Psoas muscle (tissue), 8 donors: Measurements from ENCODE around the gene ACER2. TPM values are rescaled to one million over a fixed set of nuclear protein-coding genes. Genes with fewer than 3 reads are reported as not detected.
"Not testable (repeated sequence)": the region's sequence is repeated elsewhere in the genome, so short reads cannot be mapped to it uniquely, and the experiment has no call there.

Experiments used
- ATAC-seq, 4 donors: fragments of 200-7000 bp; cut with Tn5 transposase; one replicate each; pipeline ENCODE4 v1.9.1; 2020; ENCODE audit warnings: moderate library complexity in 3 of 4, mild to moderate bottlenecking in 2 of 4
- DNase-seq, 2 donors: peaks; one replicate each; pipeline ENCODE4 v3.0.0-alpha.2; 2020
- H3K27ac ChIP-seq: fragments of 200-600 bp; one replicate; pipeline ENCODE4 v1.8.0; 2022
- H3K27me3 ChIP-seq, 3 donors: fragments of 200-600 bp in 1 of 3; one replicate each; pipeline versions ENCODE4 v1.6.1 to v1.8.0; 2013 to 2022; ENCODE audit warnings: low read length in 2 of 3, mild to moderate bottlenecking in 2 of 3, moderate library complexity in 1 of 3; ENCODE audit not compliant: insufficient read depth in 3 of 3
- H3K36me3 ChIP-seq, 2 donors: fragments of 200-600 bp in 1 of 2; one replicate each; pipeline versions ENCODE4 v1.6.1 to v1.8.0; 2013 to 2022; ENCODE audit warnings: low read depth in 1 of 2, mild to moderate bottlenecking in 1 of 2, moderate library complexity in 1 of 2; ENCODE audit not compliant: insufficient read depth in 1 of 2
- H3K4me1 ChIP-seq: fragments of 200-600 bp; one replicate; pipeline ENCODE4 v1.8.0; 2022
- H3K4me3 ChIP-seq: fragments of 200-600 bp; one replicate; pipeline ENCODE4 v1.8.0; 2022; ENCODE audit warnings: mild to moderate bottlenecking
- H3K9me3 ChIP-seq: fragments of 200-600 bp; one replicate; pipeline ENCODE4 v1.8.0; 2022
- CTCF ChIP-seq: fragments of 200-600 bp; IDR thresholded peaks from one replicate; pipeline ENCODE4 v1.8.0; 2022; ENCODE audit warnings: antibody characterized with exemption
- WGBS, 3 donors: extraction: QIAGEN DNeasy Blood & Tissue Kit; methylation state at CpG; one replicate each; pipeline versions ENCODE4 v1.1.6 to v1.1.7; 2013; 5-methylcytosine and 5-hydroxymethylcytosine counted together
- intact Hi-C, 2 donors: fragments of 100-400 bp; cut with DNase I; formaldehyde crosslinking; loops; one replicate each; pipeline versions ENCODE4 v1.11.0 to v1.14.2; 2022
- polyA plus RNA-seq, 3 donors: library from polyadenylated mRNA; stranded (reverse); fragments of 200-250 nt; gene quantifications; one replicate each; pipeline ENCODE4 v1.2.3, GENCODE V29; 2013
- total RNA-seq, 4 donors: library from RNA; stranded (reverse); fragmentation: NEBNext Ultra II Directional in 2 of 4; extraction: Animal tissue kit (Norgen Biotek cat#: 25700) in 2 of 4; gene quantifications; one replicate each; pipeline versions ENCODE4 v1.2.1 to v1.2.4, GENCODE V29; 2021 to 2023
- donor health status: healthy with polysubstance abuse.
- donor health status: DM: no; HTN: no; CAD: no; lungs with moderate emphysema.
- donor health status: Bipolar disorder and iron deficiency.
- donor health status: healthy.
- donor health status: DM: yes; HTN: yes; CAD: no.
- donor health status: DM: no; HTN: no; CAD: no.
- donor health status: DM: no; HTN: no; CAD: no.
- donor health status: DM: yes; HTN: yes; CAD: no.

Gene ACER2
- total and polyA plus RNA-seq, 7 donors: 0.37 to 2.4 (median 1.4) TPM

- Histone ChIP-seq H3K4me3 (peak overlapping the region; percentile 88), H3K36me3 (no peaks in the 10 kb centered on the region), H3K27ac (peak overlapping the region; percentile 73), H3K9me3 (no peaks in the 10 kb centered on the region), H3K4me1 (peaks cover 4% of the 10 kb centered on the region), H3K27me3 (no peaks in the 10 kb centered on the region)
- intact Hi-C loops: no loop called here
- TF ChIP-seq CTCF: no peak
- ATAC-seq (no peak), DNase-seq (no peak)
- 95 to 96% (median 96%) methylated on average over 2 of the region's 2 CpGs for WGBS, 3 donors
These were observed 1.3 kb downstream of the ACER2 start for GRCh38 chr9:19410195-19410503.

DNA sequence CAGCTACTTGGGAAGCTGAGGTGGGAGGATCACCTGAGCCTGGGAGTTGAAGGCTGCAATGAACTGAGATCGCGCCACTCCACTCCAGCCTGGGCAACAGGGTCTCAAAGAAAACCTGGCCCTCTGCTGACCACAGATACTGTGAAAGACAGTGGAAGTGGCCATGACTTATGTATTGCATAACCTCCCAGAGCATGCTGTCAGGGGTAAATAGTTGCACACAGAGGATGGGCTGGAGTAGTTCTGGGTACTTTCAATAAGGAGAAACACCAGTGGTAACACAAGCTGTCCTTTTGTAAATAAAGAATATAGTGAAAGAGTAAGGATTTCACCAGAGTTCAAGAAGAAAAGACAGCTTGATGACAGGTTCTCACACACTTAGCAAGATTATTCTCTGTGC is 1.8 kb downstream of the ACER2 start:
- TF ChIP-seq CTCF: no peak
- Histone ChIP-seq H3K4me1 (peaks cover 4% of the 10 kb centered on the region), H3K4me3 (peak overlapping the region; percentile 88), H3K9me3 (no peaks in the 10 kb centered on the region), H3K27ac (no peak overlapping the region), H3K27me3 (no peaks in the 10 kb centered on the region), H3K36me3 (no peaks in the 10 kb centered on the region)
- intact Hi-C loops: no loop called here
- no peak for ATAC-seq
- 97 to 100% (median 100%) methylated on average over 2 of the region's 2 CpGs for WGBS, 3 donors
- DNase-seq: no peak

DNA sequence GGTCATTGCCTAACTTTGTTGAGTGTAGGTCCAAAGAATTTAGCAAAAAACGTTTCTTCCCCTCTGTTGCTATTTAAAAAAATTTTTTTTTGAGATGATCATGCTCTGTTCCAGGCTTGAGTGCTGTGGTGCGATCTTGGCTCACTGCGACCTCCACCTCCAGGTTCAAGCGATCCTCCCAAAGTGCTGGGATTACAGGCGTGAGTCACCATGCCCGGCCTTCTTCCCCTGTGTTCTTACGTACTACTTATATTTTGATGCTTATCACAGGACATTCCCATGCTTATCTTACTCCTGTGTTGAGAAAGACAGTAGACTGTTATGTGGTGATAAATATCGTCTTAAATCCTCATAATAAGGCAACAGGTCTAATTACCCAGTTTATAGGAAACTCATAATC is 2.5 kb downstream of the ACER2 start:
- no peak for ATAC-seq
- intact Hi-C loops: no loop called here
- Histone ChIP-seq H3K4me3 (no peak overlapping the region), H3K27me3 (no peaks in the 10 kb centered on the region), H3K9me3 (no peaks in the 10 kb centered on the region), H3K36me3 (no peaks in the 10 kb centered on the region), H3K27ac (no peak overlapping the region), H3K4me1 (peaks cover 4% of the 10 kb centered on the region)
- TF ChIP-seq CTCF: no peak
- no peak for DNase-seq
- 90 to 92% (median 91%) methylated on average over 8 of the region's 8 CpGs for WGBS, 3 donors

DNA sequence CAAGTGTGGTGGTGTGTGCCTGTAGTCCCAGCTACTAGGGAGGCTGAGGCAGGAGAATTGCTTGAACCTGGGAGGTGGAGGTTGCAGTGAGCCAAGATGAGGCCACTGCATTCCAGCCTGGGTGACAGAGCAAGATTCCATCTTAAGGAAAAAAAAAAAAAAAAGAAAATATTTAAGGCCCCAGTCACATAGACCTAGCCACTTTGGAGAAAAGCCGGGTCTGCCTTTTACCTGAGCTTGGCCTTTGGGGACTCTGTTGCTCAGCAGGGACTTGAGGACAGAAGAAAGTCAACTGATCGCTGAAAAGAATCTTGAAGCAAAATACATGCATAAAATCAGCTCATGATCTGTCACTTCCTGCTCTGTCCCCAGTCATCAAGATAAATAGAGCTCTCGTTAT is 4.6 kb downstream of the ACER2 start:
- H3K4me3 ChIP-seq, intact Hi-C loops, DNase-seq, H3K27me3 ChIP-seq, H3K27ac ChIP-seq, ATAC-seq, H3K4me1 ChIP-seq, H3K9me3 ChIP-seq, H3K36me3 ChIP-seq: not testable (repeated sequence)
- 62 to 95% (median 78%) methylated on average over 3 of the region's 3 CpGs for WGBS, 3 donors

DNA sequence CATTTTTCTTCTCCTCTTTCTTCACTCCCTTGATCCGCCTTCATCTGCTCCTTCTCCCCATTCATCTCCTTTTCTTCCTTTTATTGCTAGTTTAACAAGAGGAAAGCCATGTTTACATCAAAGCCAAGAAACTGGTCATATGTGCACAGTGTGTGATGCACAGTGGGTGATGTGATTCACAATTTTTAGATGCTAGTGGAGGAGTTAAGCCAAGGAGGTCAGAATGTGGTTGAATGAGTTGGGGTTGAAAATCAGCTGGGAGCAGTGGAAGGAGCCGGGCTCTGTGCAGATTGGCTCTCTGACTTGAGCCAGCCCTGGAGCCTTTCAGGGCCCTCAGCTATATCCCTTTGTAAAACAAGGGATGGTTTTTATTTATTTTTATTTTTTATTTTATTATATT is 7.3 kb downstream of the ACER2 start:
- H3K4me3 ChIP-seq: no peak overlapping the region
- DNase-seq: no peak
- H3K4me1 ChIP-seq: no peaks in the 10 kb centered on the region
- 92 to 98% (median 96%) methylated on average over 2 of the region's 2 CpGs for whole genome bisulfite sequencing, 3 donors
- no peak for TF ChIP-seq CTCF
- H3K27ac ChIP-seq: no peak overlapping the region
- H3K9me3 ChIP-seq: no peaks in the 10 kb centered on the region
- no peaks in the 10 kb centered on the region for H3K27me3 ChIP-seq
- ATAC-seq: no peak
- intact Hi-C loops: no loop called here
- H3K36me3 ChIP-seq: no peaks in the 10 kb centered on the region
